MCF 10A (cell line): ENCODE measurements around the gene FGFR2. TPM values are rescaled to one million over a fixed set of nuclear protein-coding genes. Genes with fewer than 3 reads are reported as not detected.

Source experiments
- BruUV-seq: library from RNA; stranded (reverse); fragments of 400-500 nt; replicated peaks from 2 replicates; lab custom pipeline; 2021; lab: Mats Ljungman, UMichigan
- CTCF ChIA-PET: fragments of 300-600 bp; sonication (Branson Sonifier 250); formaldehyde crosslinking; extraction: SDS; loops from one replicate; lab custom pipeline; 2021; ENCODE audit warnings: antibody characterized with exemption, inconsistent platforms; lab: Yijun Ruan, JAX
- POLR2A ChIA-PET: fragments of 300-600, 350-650 bp; sonication (Branson Sonifier 250); formaldehyde crosslinking; extraction: SDS; loops from one replicate; lab custom pipeline; 2020; ENCODE audit warnings: antibody characterized with exemption, inconsistent platforms; lab: Yijun Ruan, JAX
- DNase-seq: peaks from one replicate; pipeline ENCODE4 v3.0.0-alpha.2; 2018; ENCODE audit not compliant: unreplicated experiment
- H3K27ac Mint-ChIP-seq: one replicate; pipeline ENCODE4 v1.8.0; 2022; ENCODE audit warnings: mild to moderate bottlenecking, low read depth, mixed read lengths; ENCODE audit not compliant: unreplicated experiment
- H3K27me3 Mint-ChIP-seq: one replicate; pipeline ENCODE4 v1.8.0; 2022; ENCODE audit warnings: mixed read lengths; ENCODE audit not compliant: insufficient read depth, unreplicated experiment
- H3K36me3 Mint-ChIP-seq: one replicate; pipeline ENCODE4 v1.8.0; 2022; ENCODE audit warnings: mild to moderate bottlenecking, moderate library complexity, mixed read lengths; ENCODE audit not compliant: insufficient read depth, unreplicated experiment
- H3K4me1 Mint-ChIP-seq: one replicate; pipeline ENCODE4 v1.8.0; 2022; ENCODE audit warnings: mixed read lengths; ENCODE audit not compliant: insufficient read depth, unreplicated experiment
- H3K4me3 Mint-ChIP-seq: one replicate; pipeline ENCODE4 v1.8.0; 2022; ENCODE audit warnings: mild to moderate bottlenecking, moderate library complexity, mixed read lengths; ENCODE audit not compliant: unreplicated experiment
- H3K9me3 Mint-ChIP-seq: one replicate; pipeline ENCODE4 v1.8.0; 2022; ENCODE audit warnings: mixed read lengths; ENCODE audit not compliant: unreplicated experiment
- CTCF ChIP-seq: fragments of 200-600 bp; IDR thresholded peaks from one replicate; pipeline ENCODE4 v1.8.0; 2022; ENCODE audit warnings: antibody characterized with exemption, mild to moderate bottlenecking; ENCODE audit not compliant: unreplicated experiment
- intact Hi-C: fragments of 100-400 bp; cut with micrococcal nuclease; formaldehyde crosslinking; loops from 2 replicates; pipeline ENCODE4 v1.14.1; 2022
- total RNA-seq: library from RNA; stranded (reverse); gene quantifications from 2 replicates; pipeline ENCODE4 v1.2.3, GENCODE V29; 2022

Gene FGFR2
- total RNA-seq, 1 experiment from 2014 or later = 2.7 TPM

DNA sequence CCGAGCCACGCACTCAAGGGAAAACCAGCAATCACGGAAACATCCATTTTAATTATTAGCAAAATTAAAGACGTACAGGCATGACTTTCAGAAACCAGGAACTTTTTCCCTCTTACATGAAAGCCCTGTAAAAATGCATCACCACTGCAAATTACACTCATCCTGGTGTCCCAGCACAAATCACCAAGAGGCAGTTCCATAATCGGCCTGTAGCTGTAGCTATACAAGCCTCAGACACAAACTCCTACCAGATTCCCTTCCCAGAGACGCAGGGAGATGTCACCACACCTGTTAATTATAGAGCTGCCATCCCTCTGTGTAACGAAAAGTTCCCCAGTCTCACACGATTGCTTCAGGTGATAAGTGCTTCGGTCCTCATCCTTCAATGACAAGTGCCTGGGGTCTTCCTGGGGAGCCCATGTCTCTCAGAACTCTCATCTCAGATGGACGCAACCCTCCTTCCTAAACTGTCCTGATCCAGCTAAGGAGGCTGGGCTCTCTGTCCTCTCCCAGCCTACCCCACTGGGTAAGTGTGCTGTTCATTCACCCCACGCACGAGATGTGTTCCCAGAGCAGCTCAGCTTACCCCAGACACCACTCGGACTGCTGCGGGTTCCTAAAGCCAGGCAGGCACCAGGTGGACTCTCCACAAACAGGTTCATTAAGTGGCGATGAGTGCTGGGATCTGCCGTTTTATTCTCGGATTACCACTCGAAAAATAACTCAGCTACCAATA is 5.9 kb downstream of the FGFR2 start:
- BruUV-seq = no TSS peak
- TF ChIP-seq CTCF = no peak
- no peaks in the 10 kb centered on the region for H3K9me3 Mint-ChIP-seq
- ChIA-PET CTCF (interaction anchor here (0.5 to 0.6 kb wide), 2 partner anchors 13 to 118 kb away, joined by 3 to 5 read pairs; no protein-coding TSS in a partner anchor), POLR2A (no interaction called here)
- no peak for DNase-seq
- H3K27ac Mint-ChIP-seq = no peak overlapping the region
- no peaks in the 10 kb centered on the region for H3K27me3 Mint-ChIP-seq
- H3K36me3 Mint-ChIP-seq = no peaks in the 10 kb centered on the region
- H3K4me1 Mint-ChIP-seq = peaks cover 5% of the 10 kb centered on the region
- intact Hi-C loops = no loop called here
- H3K4me3 Mint-ChIP-seq = no peak overlapping the region

- Mint-ChIP-seq H3K27ac (no peak overlapping the region), H3K9me3 (no peaks in the 10 kb centered on the region), H3K4me3 (no peak overlapping the region), H3K27me3 (no peaks in the 10 kb centered on the region), H3K4me1 (no peaks in the 10 kb centered on the region), H3K36me3 (no peaks in the 10 kb centered on the region)
- no peak for TF ChIP-seq CTCF
- no peak for DNase-seq
- CTCF ChIA-PET = no interaction called here
- POLR2A ChIA-PET = interaction anchor here (0.6 kb wide), 1 partner anchor 500 kb away, joined by 3 read pairs; no protein-coding TSS in a partner anchor
- no TSS peak for BruUV-seq
- intact Hi-C loops = no loop called here
These were observed 7.1 kb downstream of the FGFR2 start for GRCh38 chr10:121591186-121591585.

DNA sequence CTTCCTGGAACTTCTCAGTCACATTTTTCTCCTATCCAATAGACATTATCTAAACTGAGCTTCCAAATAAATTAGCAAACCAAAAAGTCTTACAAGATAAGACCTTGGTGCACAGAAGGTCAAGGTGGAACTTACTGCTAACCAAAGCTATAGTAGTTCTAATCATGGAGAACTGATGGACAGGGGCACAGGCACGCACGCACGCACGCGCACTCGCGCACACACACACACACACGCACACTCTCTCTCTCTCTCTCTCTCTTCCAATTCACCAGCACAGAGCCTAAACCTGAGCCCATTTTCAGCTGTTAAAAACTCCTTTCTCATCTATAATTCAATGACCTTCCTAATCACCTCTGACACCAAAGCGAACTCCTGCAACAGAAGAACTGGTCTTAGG is 7.5 kb downstream of the FGFR2 start:
- POLR2A ChIA-PET = interaction anchor here (0.6 kb wide), 1 partner anchor 500 kb away, joined by 3 read pairs; no protein-coding TSS in a partner anchor
- Mint-ChIP-seq H3K4me1 (no peaks in the 10 kb centered on the region), H3K27me3 (no peaks in the 10 kb centered on the region), H3K27ac (no peak overlapping the region), H3K9me3 (no peaks in the 10 kb centered on the region), H3K4me3 (no peak overlapping the region), H3K36me3 (no peaks in the 10 kb centered on the region)
- no peak for DNase-seq
- TF ChIP-seq CTCF = no peak
- CTCF ChIA-PET = no interaction called here
- intact Hi-C loops = no loop called here
- no TSS peak for BruUV-seq

- Mint-ChIP-seq H3K27ac (no peak overlapping the region), H3K36me3 (no peaks in the 10 kb centered on the region), H3K4me1 (no peaks in the 10 kb centered on the region), H3K9me3 (no peaks in the 10 kb centered on the region), H3K4me3 (no peak overlapping the region), H3K27me3 (no peaks in the 10 kb centered on the region)
- BruUV-seq = no TSS peak
- ChIA-PET CTCF (interaction anchor here (0.5 kb wide), 1 partner anchor 11 kb away, joined by 5 read pairs; no protein-coding TSS in a partner anchor), POLR2A (no interaction called here)
- TF ChIP-seq CTCF = no peak
- DNase-seq = no peak
- intact Hi-C loops = no loop called here
These were observed 8.7 kb downstream of the FGFR2 start for GRCh38 chr10:121589553-121589952.
